Measurements from ENCODE around the gene CRYBG1. TPM values are rescaled to one million over a fixed set of nuclear protein-coding genes. Genes with fewer than 3 reads are reported as not detected.

CRYBG1 gene
- total and polyA plus RNA-seq, 2 donors (not counting 1 experiment from before 2014, with no cell fraction given): 9.6 to 47.0 TPM

GRCh38 chr6:106513808-106514582, 153.5 kb downstream of the CRYBG1 start:
- Histone ChIP-seq H3K4me2 (replicated peaks; ENCODE audit: low read depth, low read length, poor library complexity, severe bottlenecking) (peak overlapping the region; percentile 96), H4K20me1 (ENCODE audit: control insufficient read depth, insufficient read depth, low read length, poor library complexity, severe bottlenecking) (peaks cover 16% of the 10 kb centered on the region), H3K9ac (ENCODE audit: low read length) (peak overlapping the region; percentile 92), H3K27ac (ENCODE audit: low read length in 2 of 2) (peak overlapping the region; percentile 91 to 95), H3K36me3 (replicated peaks in 1 of 2; ENCODE audit: control extremely low read depth in 1 of 2, control insufficient read depth in 1 of 2, extremely low read depth in 1 of 2, insufficient read depth in 2 of 2, low read length in 1 of 2) (peaks cover 0 to 5% of the 10 kb centered on the region in 2 experiments), H3K79me2 (ENCODE audit: control insufficient read depth, insufficient read depth, low read length) (peaks cover 81% of the 10 kb centered on the region), H3K27me3 (replicated peaks in 1 of 4; ENCODE audit: control extremely low read depth in 1 of 4, control insufficient read depth in 3 of 4, insufficient read depth in 4 of 4, low read length in 3 of 4) (no peaks in the 10 kb centered on the region), H2AFZ (ENCODE audit: insufficient read depth, low read depth, low read length, poor library complexity, severe bottlenecking) (no peak overlapping the region), H3K4me3 (ENCODE audit: control extremely low read depth in 1 of 5, extremely low read depth in 1 of 5, insufficient read depth in 1 of 5, low read depth in 2 of 5, low read length in 4 of 5) (peak overlapping the region; percentile 84 to 96 (median 91)), H3K4me1 (ENCODE audit: control insufficient read depth in 2 of 2, insufficient read depth in 2 of 2, low read length in 2 of 2) (peaks cover 54 to 56% of the 10 kb centered on the region in 2 donors), H3K9me3 (ENCODE audit: control extremely low read depth in 1 of 3, control insufficient read depth in 2 of 3, insufficient read depth in 1 of 3, low read length in 2 of 3) (no peaks in the 10 kb centered on the region)
- peaks cover 66% of the 10 kb centered on the region for H3K4me1 Mint-ChIP-seq
- no peak for DNase-seq
- H3K4me3 Mint-ChIP-seq: peak overlapping the region; percentile 98
- no peak for ATAC-seq (ENCODE audit: low read depth)
- intact Hi-C loops (cut with micrococcal nuclease): loop anchor here (2.0 to 5.0 kb wide), 4 partner anchors 67 to 515 kb away; partner anchors contain the start of genes MTRES1, QRSL1 and RTN4IP1
- no peaks in the 10 kb centered on the region for H3K27me3 Mint-ChIP-seq
- WGBS (ENCODE audit: insufficient coverage): no CpG with 5 or more reads among the region's 3 CpGs
- peak overlapping the region; percentile 97 for H3K27ac Mint-ChIP-seq
- H3K9me3 Mint-ChIP-seq (ENCODE audit: insufficient read depth): no peaks in the 10 kb centered on the region
- TF ChIP-seq CTCF (IDR thresholded peaks at IDR 0.05): no peak
- no peak for TF ChIP-seq EZH2 (IDR thresholded peaks at IDR 0.05; ENCODE audit: borderline replicate concordance, insufficient read depth, low read depth, low read length, poor library complexity, severe bottlenecking)
- POLR2A ChIA-PET: interaction anchor here (0.6 to 2.5 kb wide), 3 partner anchors 11 to 180 kb away, joined by 4 to 21 read pairs (median 9); no protein-coding TSS in a partner anchor
- CTCF ChIA-PET: interaction anchor here (1.0 to 7.0 kb wide), 6 partner anchors 7 to 68 kb away, joined by 3 to 156 read pairs (median 88); no protein-coding TSS in a partner anchor

GRCh38 chr6:106514583-106514885, 154.0 kb downstream of the CRYBG1 start:
- Histone ChIP-seq H3K9me3 (ENCODE audit: control extremely low read depth in 1 of 3, control insufficient read depth in 2 of 3, insufficient read depth in 1 of 3, low read length in 2 of 3) (no peaks in the 10 kb centered on the region), H3K4me3 (ENCODE audit: control extremely low read depth in 1 of 5, extremely low read depth in 1 of 5, insufficient read depth in 1 of 5, low read depth in 2 of 5, low read length in 4 of 5) (peak overlapping the region; percentile 34 to 94 (median 87)), H3K79me2 (ENCODE audit: control insufficient read depth, insufficient read depth, low read length) (peaks cover 85% of the 10 kb centered on the region), H3K27ac (ENCODE audit: low read length in 2 of 2) (peak overlapping the region; percentile 91 to 95), H3K4me1 (ENCODE audit: control insufficient read depth in 2 of 2, insufficient read depth in 2 of 2, low read length in 2 of 2) (peaks cover 59% of the 10 kb centered on the region in 2 donors), H3K36me3 (replicated peaks in 1 of 2; ENCODE audit: control extremely low read depth in 1 of 2, control insufficient read depth in 1 of 2, extremely low read depth in 1 of 2, insufficient read depth in 2 of 2, low read length in 1 of 2) (peaks cover 0 to 10% of the 10 kb centered on the region in 2 experiments), H3K9ac (ENCODE audit: low read length) (peak overlapping the region; percentile 92), H3K4me2 (replicated peaks; ENCODE audit: low read depth, low read length, poor library complexity, severe bottlenecking) (peak overlapping the region; percentile 96), H4K20me1 (ENCODE audit: control insufficient read depth, insufficient read depth, low read length, poor library complexity, severe bottlenecking) (peaks cover 21% of the 10 kb centered on the region), H2AFZ (ENCODE audit: insufficient read depth, low read depth, low read length, poor library complexity, severe bottlenecking) (no peak overlapping the region), H3K27me3 (replicated peaks in 1 of 4; ENCODE audit: control extremely low read depth in 1 of 4, control insufficient read depth in 3 of 4, insufficient read depth in 4 of 4, low read length in 3 of 4) (no peaks in the 10 kb centered on the region)
- no peaks in the 10 kb centered on the region for H3K27me3 Mint-ChIP-seq
- TF ChIP-seq CTCF (IDR thresholded peaks at IDR 0.05): no peak
- no peak for TF ChIP-seq EZH2 (IDR thresholded peaks at IDR 0.05; ENCODE audit: borderline replicate concordance, insufficient read depth, low read depth, low read length, poor library complexity, severe bottlenecking)
- no peak for DNase-seq
- no peaks in the 10 kb centered on the region for H3K9me3 Mint-ChIP-seq (ENCODE audit: insufficient read depth)
- intact Hi-C loops (cut with micrococcal nuclease): loop anchor here (5.0 kb wide), 1 partner anchor 113 kb away; the partner anchor contains the start of genes QRSL1 and RTN4IP1
- peak overlapping the region; percentile 98 for H3K4me3 Mint-ChIP-seq
- WGBS (ENCODE audit: insufficient coverage): no CpG with 5 or more reads among the region's 2 CpGs
- POLR2A ChIA-PET: no interaction called here
- H3K27ac Mint-ChIP-seq: peak overlapping the region; percentile 97
- H3K4me1 Mint-ChIP-seq: peaks cover 70% of the 10 kb centered on the region
- CTCF ChIA-PET: interaction anchor here (1.0 to 7.0 kb wide), 4 partner anchors 11 to 68 kb away, joined by 3 to 156 read pairs (median 66); no protein-coding TSS in a partner anchor
- ATAC-seq (ENCODE audit: low read depth): no peak

Measured in B cell (primary cell).